Bronchial epithelial cell (primary cell): ENCODE measurements around the gene CSTB. TPM values are rescaled to one million over a fixed set of nuclear protein-coding genes. Genes with fewer than 3 reads are reported as not detected.

Source experiments
- DNase-seq: peaks from one replicate; pipeline ENCODE4 v3.0.0-alpha.2; 2010; ENCODE audit warnings: low read depth
- FAIRE-seq: peaks from 2 replicates; lab custom pipeline; 2011; peaks lifted over from hg19 to GRCh38; lab: Jason Lieb, UNC
- H3K27me3 ChIP-seq: 2 replicates; pipeline ENCODE4 v1.5.1; 2011; ENCODE audit warnings: low read length; ENCODE audit not compliant: control insufficient read depth, insufficient read depth
- H3K36me3 ChIP-seq: 2 replicates; pipeline ENCODE4 v1.5.1; 2011; ENCODE audit warnings: low read length; ENCODE audit not compliant: control insufficient read depth, insufficient read depth
- H3K4me3 ChIP-seq: 2 replicates; pipeline ENCODE4 v1.5.1; 2011; ENCODE audit warnings: mild to moderate bottlenecking, low read depth, low read length, control low read depth
- CTCF ChIP-seq: IDR thresholded peaks from 2 replicates; pipeline ENCODE4 v1.5.1; 2011; ENCODE audit warnings: mild to moderate bottlenecking, moderate library complexity, low read length, control low read depth, inconsistent platforms; ENCODE audit not compliant: insufficient read depth, severe bottlenecking
- total RNA-seq: library from RNA; depleted of rRNA; stranded (reverse); fragments of >200 nt; gene quantifications from 2 replicates; pipeline ENCODE4 v1.2.1, GENCODE V29; 2014

CSTB gene
- total RNA-seq, 1 donor from 2014 or later, result 31.3 TPM

GRCh38 chr21:43764576-43765495, 11.3 kb downstream of the CSTB start:
- H3K27me3 ChIP-seq, result no peaks in the 10 kb centered on the region
- DNase-seq (no peak), FAIRE-seq (no peak)
- H3K36me3 ChIP-seq, result peaks cover 1% of the 10 kb centered on the region
- no peak overlapping the region for H3K4me3 ChIP-seq
- TF ChIP-seq CTCF, result no peak

DNA sequence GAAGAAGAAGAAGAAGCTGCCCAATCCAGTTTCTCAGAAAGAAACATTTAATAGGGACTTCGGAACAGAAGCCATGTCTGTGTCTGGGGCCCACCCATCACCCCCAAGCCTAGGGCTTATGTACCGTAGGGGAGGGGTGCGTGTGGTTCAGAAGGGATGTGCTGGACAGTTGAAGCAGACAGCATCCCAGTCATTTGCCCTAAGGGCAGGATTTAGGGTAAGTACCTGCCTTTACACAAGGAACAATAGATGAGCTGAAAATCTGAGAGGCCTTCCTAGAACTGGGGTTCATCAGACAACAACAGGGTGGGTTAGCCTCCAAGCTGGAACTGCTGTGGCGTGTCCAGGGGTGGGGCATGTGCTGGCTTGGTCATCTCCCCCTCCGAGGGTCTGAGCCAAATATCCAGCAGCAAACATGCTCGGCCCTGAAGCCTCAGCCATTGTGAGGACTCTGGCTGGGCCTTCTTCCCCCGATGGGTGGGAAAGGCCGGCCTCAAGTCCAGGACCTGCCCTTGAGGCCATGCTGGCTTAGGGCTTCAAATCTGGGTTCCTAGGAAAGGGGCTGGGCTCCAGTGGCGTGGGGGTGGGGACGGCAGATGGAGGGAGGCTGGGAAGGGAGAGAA, 12.1 kb downstream of the CSTB start:
- H3K36me3 ChIP-seq, result peaks cover 4% of the 10 kb centered on the region
- H3K27me3 ChIP-seq, result no peaks in the 10 kb centered on the region
- H3K4me3 ChIP-seq, result no peak overlapping the region
- TF ChIP-seq CTCF, result no peak
- no peak for DNase-seq
- FAIRE-seq, result no peak

DNA sequence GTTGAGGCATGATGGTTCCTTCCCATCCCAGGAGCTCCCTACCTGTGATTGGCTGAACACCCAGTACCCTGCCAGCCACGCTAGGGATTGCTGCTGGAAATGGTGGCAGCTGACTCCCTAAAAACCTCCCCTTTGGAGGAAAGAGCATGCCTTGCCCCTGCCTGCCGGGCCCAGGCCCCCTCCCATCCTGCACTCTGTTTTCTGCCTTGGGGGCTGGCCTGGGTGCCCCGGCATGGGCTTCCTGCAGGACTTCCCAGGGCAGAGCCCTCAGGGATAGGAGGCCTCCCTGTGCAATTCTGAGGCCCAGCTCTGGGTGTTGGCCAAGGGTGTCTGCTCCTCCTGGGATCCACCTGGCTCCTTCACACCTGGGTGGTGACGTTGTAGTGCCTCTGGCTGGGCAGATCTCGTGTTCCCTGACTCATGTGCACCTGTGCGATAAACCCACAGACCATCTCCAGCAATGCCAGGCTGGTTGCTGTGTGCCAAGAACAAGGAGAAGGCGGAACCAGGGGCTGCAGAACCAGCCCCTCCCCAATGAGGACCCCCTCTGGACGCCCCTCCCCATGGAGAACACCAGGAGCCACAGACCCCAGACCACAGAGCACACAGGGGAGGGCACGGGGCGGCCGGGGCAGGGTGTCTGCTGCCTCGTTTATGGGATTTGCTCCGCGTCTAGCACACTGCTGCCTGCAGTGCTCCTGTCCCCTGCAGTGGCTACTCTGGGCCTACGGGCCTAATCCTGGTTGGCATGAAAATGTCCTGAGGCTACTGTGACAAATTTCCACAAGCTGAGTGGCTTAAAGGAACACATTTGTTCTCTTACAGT, 13.6 kb downstream of the CSTB start:
- DNase-seq (peak; percentile 77), FAIRE-seq (peak; percentile 96)
- Histone ChIP-seq H3K4me3 (no peak overlapping the region), H3K27me3 (no peaks in the 10 kb centered on the region), H3K36me3 (peaks cover 7% of the 10 kb centered on the region)
- no peak for TF ChIP-seq CTCF

DNA sequence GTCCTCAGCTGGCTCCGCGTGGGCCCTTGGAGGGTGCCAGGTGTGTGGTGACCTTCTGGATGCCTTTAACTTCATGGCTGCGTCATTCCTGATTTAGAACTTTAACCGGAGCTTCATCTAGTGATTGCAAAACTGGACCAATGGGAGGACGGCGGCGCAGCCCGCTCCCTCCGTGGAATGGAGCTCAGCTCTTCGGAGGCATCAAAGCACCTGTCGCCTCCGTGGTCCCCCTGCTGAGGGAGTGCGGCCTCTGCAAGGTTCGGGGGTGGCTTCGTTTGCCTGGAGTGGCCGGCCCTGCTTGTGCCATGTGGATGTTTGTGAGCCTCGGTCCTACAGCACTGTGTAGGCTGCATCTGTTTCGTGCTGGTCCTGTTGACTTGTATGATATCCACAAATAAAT, 14.2 kb downstream of the CSTB start:
- FAIRE-seq, result no peak
- peaks cover 11% of the 10 kb centered on the region for H3K36me3 ChIP-seq
- no peak for DNase-seq
- H3K27me3 ChIP-seq, result no peaks in the 10 kb centered on the region
- no peak overlapping the region for H3K4me3 ChIP-seq
- TF ChIP-seq CTCF, result no peak

GRCh38 chr21:43760391-43760958, 15.6 kb downstream of the CSTB start:
- DNase-seq (no peak), FAIRE-seq (no peak)
- no peak for TF ChIP-seq CTCF
- Histone ChIP-seq H3K27me3 (no peaks in the 10 kb centered on the region), H3K36me3 (peaks cover 24% of the 10 kb centered on the region), H3K4me3 (no peak overlapping the region)
